Adrenal gland (tissue), 12 donors: Measurements from ENCODE around the gene CTU2. TPM values are rescaled to one million over a fixed set of nuclear protein-coding genes. Genes with fewer than 3 reads are reported as not detected.

Experiments
- DNase-seq, 7 donors: peaks; one replicate each; pipeline ENCODE4 v3.0.0-alpha.2; 2019 to 2020
- H3K27ac ChIP-seq, 5 donors: fragments of 200-600 bp; sonication (generic) in 4 of 5; 1 replicate in 3 of 5; 2 replicates in 2 of 5; pipeline versions ENCODE4 v1.5.1 to v1.8.0; 2016 to 2020; ENCODE audit warnings: mild to moderate bottlenecking in 1 of 5
- H3K27me3 ChIP-seq: fragments of 200-600 bp; 2 replicates; pipeline ENCODE4 v1.8.0; 2021
- H3K36me3 ChIP-seq, 2 donors: fragments of 200-600 bp; replicated peaks in 1 of 2; 1 replicate in 1 of 2; 2 replicates in 1 of 2; pipeline versions ENCODE4 v1.5.1 to v1.8.0; 2018 to 2022
- H3K4me1 ChIP-seq, 2 donors: fragments of 200-600 bp; replicated peaks in 1 of 2; 1 replicate in 1 of 2; 2 replicates in 1 of 2; pipeline versions ENCODE4 v1.5.1 to v1.8.0; 2018 to 2021
- H3K4me3 ChIP-seq, 4 donors: fragments of 200-600 bp; sonication (generic) in 3 of 4; one replicate each; pipeline ENCODE4 v1.5.1; 2016 to 2018
- H3K9me3 ChIP-seq, 3 donors: fragments of 200-600 bp; sonication (generic) in 1 of 3; replicated peaks in 1 of 3; 1 replicate in 2 of 3; 2 replicates in 1 of 3; pipeline versions ENCODE4 v1.5.1 to v1.8.0; 2016 to 2021
- CTCF ChIP-seq, 6 experiments: fragments of 450-650 bp in 4 of 6; fragments of 200-600 bp in 2 of 6; sonication (generic) in 1 of 6; IDR thresholded peaks; 1 replicate in 5 of 6; 2 replicates in 1 of 6; pipeline versions ENCODE4 v1.5.1 to v1.8.0; 2016 to 2021; ENCODE audit warnings: antibody characterized with exemption in 6 of 6, mild to moderate bottlenecking in 2 of 6, moderate library complexity in 1 of 6
- POLR2A ChIP-seq, 2 donors: fragments of 450-650 bp; IDR thresholded peaks; one replicate each; pipeline ENCODE4 v1.6.1; 2017; ENCODE audit warnings: antibody characterized with exemption in 2 of 2, mild to moderate bottlenecking in 2 of 2, moderate library complexity in 1 of 2
- WGBS, 4 donors: extraction: QIAGEN DNeasy Blood & Tissue Kit in 2 of 4; methylation state at CpG; one replicate each; pipeline versions ENCODE4 v1.1.5 to v1.1.7; 2013 to 2017; 5-methylcytosine and 5-hydroxymethylcytosine counted together
- intact Hi-C, 2 donors: fragments of 100-400 bp; cut with DNase I; formaldehyde crosslinking; loops; one replicate each; pipeline versions ENCODE4 v1.14.1 to v1.15.0; 2022 to 2023
- polyA plus RNA-seq, 3 donors: library from polyadenylated mRNA; stranded (reverse); fragments of 200-250 nt in 2 of 3; fragments of 350-450 nt in 1 of 3; fragmentation: Illumina TruSeq in 1 of 3; extraction: RNeasy Lipid Tissue Mini Kit (QIAGEN cat#74804) in 1 of 3; gene quantifications; one replicate each; pipeline ENCODE4 v1.2.3, GENCODE V29; 2013 to 2014
- total RNA-seq, 9 donors: library from RNA; depleted of rRNA in 4 of 9; stranded (reverse); fragments of >200 nt in 4 of 9; fragments of 120-200 nt in 1 of 9; fragmentation: NEBNext Ultra II Directional in 1 of 9; extraction: Animal tissue kit (Norgen Biotek cat#: 25700) in 1 of 9; gene quantifications; one replicate each; pipeline versions ENCODE4 v1.1.0 to v1.2.4, GENCODE V29; 2013 to 2023
- donor health status: healthy with polysubstance abuse.
- donor health status: Bipolar disorder and iron deficiency.
- donor health status: DM: yes; HTN: yes; CAD: no.
- donor health status: DM: no; HTN: no; CAD: no.
- donor health status: DM: no; HTN: no; CAD: no.
- donor health status: DM: yes; HTN: yes; CAD: no.

Gene CTU2
- total and polyA plus RNA-seq, 12 donors, result 3.6 to 43.8 (median 14.0) TPM

- WGBS, 4 donors, result 88 to 95% (median 90%) methylated on average over 17 to 57 of the region's 57 CpGs
- Histone ChIP-seq H3K27ac (no peak overlapping the region), H3K4me3 (no peak overlapping the region), H3K9me3 (no peaks in the 10 kb centered on the region), H3K36me3 (peaks cover 0 to 68% of the 10 kb centered on the region in 2 donors), H3K4me1 (no peaks in the 10 kb centered on the region), H3K27me3 (no peaks in the 10 kb centered on the region)
- TF ChIP-seq CTCF (IDR thresholded peaks at IDR 0.05) (no peak), POLR2A (IDR thresholded peaks at IDR 0.05) (no peak)
- no peak for DNase-seq
- intact Hi-C loops, result no loop called here
These were observed 9.2 kb downstream of the CTU2 start for GRCh38 chr16:88715312-88716190.

GRCh38 chr16:88716201-88716600 lies 9.9 kb downstream of the CTU2 start:
- Histone ChIP-seq H3K4me3 (no peak overlapping the region), H3K27me3 (no peaks in the 10 kb centered on the region), H3K36me3 (peaks cover 0 to 74% of the 10 kb centered on the region in 2 donors), H3K4me1 (no peaks in the 10 kb centered on the region), H3K27ac (no peak overlapping the region), H3K9me3 (no peaks in the 10 kb centered on the region)
- DNase-seq, result no peak
- TF ChIP-seq POLR2A (IDR thresholded peaks at IDR 0.05), result no peak
- no peak for TF ChIP-seq CTCF (IDR thresholded peaks at IDR 0.05)
- intact Hi-C loops, result no loop called here
- 88 to 100% (median 96%) methylated on average over 3 to 15 of the region's 15 CpGs for WGBS, 4 donors

DNA sequence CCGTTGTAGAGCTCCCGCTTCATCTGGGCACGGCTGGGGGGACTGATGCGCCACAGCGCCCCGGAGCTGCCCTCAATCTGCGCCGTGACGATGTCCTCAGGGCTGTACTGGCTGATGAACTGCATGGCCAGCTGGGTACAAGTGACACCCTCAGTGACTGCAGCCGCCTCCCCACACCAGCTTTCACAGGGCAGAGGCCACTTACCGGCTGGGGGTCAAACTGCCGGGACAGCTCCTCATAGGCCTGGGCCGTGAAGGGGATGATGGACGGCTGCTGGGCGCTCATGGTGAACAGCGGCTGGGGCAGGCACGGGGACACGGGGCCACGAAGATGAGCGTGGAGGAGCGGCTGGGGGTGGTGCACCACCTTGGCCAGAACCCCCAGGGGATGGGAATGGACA lies 10.3 kb downstream of the CTU2 start:
- H3K27ac ChIP-seq, result no peak overlapping the region
- 94 to 99% (median 97%) methylated on average over 10 to 21 of the region's 21 CpGs for WGBS, 4 donors
- H3K36me3 ChIP-seq, result peaks cover 0 to 78% of the 10 kb centered on the region in 2 donors

GRCh38 chr16:88718178-88718577 lies 11.9 kb downstream of the CTU2 start:
- H3K9me3 ChIP-seq, result no peaks in the 10 kb centered on the region
- no peaks in the 10 kb centered on the region for H3K27me3 ChIP-seq
- WGBS, 4 donors, result 92 to 95% (median 94%) methylated on average over 10 to 11 of the region's 11 CpGs
- no peaks in the 10 kb centered on the region for H3K4me1 ChIP-seq
- no peak overlapping the region for H3K4me3 ChIP-seq
- DNase-seq, result no peak
- H3K36me3 ChIP-seq, result peaks cover 0 to 94% of the 10 kb centered on the region in 2 donors
- intact Hi-C loops, result no loop called here
- H3K27ac ChIP-seq, result no peak overlapping the region
- no peak for TF ChIP-seq POLR2A (IDR thresholded peaks at IDR 0.05)
- no peak for TF ChIP-seq CTCF (IDR thresholded peaks at IDR 0.05)

More for the DNA sequence above, 10.3 kb downstream of the CTU2 start:
- TF ChIP-seq POLR2A (IDR thresholded peaks at IDR 0.05) (no peak), CTCF (IDR thresholded peaks at IDR 0.05) (no peak)
- intact Hi-C loops, result no loop called here
- Histone ChIP-seq H3K27me3 (no peaks in the 10 kb centered on the region), H3K9me3 (no peaks in the 10 kb centered on the region), H3K4me3 (no peak overlapping the region), H3K4me1 (no peaks in the 10 kb centered on the region)
- DNase-seq, result no peak
